Natural killer cell (primary cell): ENCODE results near the gene ZNF446. TPM values are rescaled to one million over a fixed set of nuclear protein-coding genes. Genes with fewer than 3 reads are reported as not detected.

Experiments
- ATAC-seq, 3 donors: fragments of 150-1000 bp in 2 of 3; fragments of 200-7000 bp in 1 of 3; cut with Tn5 transposase; 1 replicate in 1 of 3; 2 replicates in 2 of 3; pipeline ENCODE4 v1.10.0; 2021; ENCODE audit warnings: mild to moderate bottlenecking in 2 of 3, moderate library complexity in 2 of 3
- DNase-seq, 2 donors: peaks; one replicate each; pipeline versions ENCODE4 v3.0.0 to v3.0.0-alpha.2; 2013 to 2021; ENCODE audit warnings: mixed read lengths in 1 of 2
- H3K27ac ChIP-seq: one replicate; pipeline ENCODE4 v1.5.1; 2013; ENCODE audit warnings: mild to moderate bottlenecking, low read length
- H3K27me3 ChIP-seq: one replicate; pipeline ENCODE4 v1.6.1; 2013; ENCODE audit warnings: low read length; ENCODE audit not compliant: control insufficient read depth, insufficient read depth
- H3K36me3 ChIP-seq: one replicate; pipeline ENCODE4 v1.6.1; 2013; ENCODE audit warnings: low read length; ENCODE audit not compliant: control insufficient read depth, insufficient read depth
- H3K4me1 ChIP-seq: one replicate; pipeline ENCODE4 v1.6.1; 2013; ENCODE audit warnings: low read length; ENCODE audit not compliant: control insufficient read depth, insufficient read depth
- H3K4me3 ChIP-seq: one replicate; pipeline ENCODE4 v1.5.1; 2013; ENCODE audit warnings: low read length
- H3K9me3 ChIP-seq: one replicate; pipeline ENCODE4 v1.6.1; 2013; ENCODE audit warnings: low read length; ENCODE audit not compliant: control insufficient read depth, insufficient read depth
- H3K27ac Mint-ChIP-seq, 2 donors: one replicate each; pipeline ENCODE4 v1.8.0; 2022; ENCODE audit warnings: mild to moderate bottlenecking in 2 of 2, mixed read lengths in 2 of 2, moderate library complexity in 1 of 2
- H3K27me3 Mint-ChIP-seq, 2 donors: one replicate each; pipeline ENCODE4 v1.8.0; 2022; ENCODE audit warnings: low read depth in 2 of 2, mixed read lengths in 2 of 2
- H3K36me3 Mint-ChIP-seq: one replicate; pipeline ENCODE4 v1.8.0; 2022; ENCODE audit warnings: mixed read lengths
- H3K4me1 Mint-ChIP-seq, 2 donors: one replicate each; pipeline ENCODE4 v1.8.0; 2022; ENCODE audit warnings: mixed read lengths in 2 of 2
- H3K4me3 Mint-ChIP-seq: one replicate; pipeline ENCODE4 v1.8.0; 2022; ENCODE audit warnings: mild to moderate bottlenecking, moderate library complexity, mixed read lengths
- H3K9me3 Mint-ChIP-seq, 2 donors: one replicate each; pipeline ENCODE4 v1.8.0; 2022; ENCODE audit warnings: mixed read lengths in 2 of 2
- WGBS: methylation state at CpG from one replicate; pipeline ENCODE4 v1.1.7; 2013; ENCODE audit warnings: missing lambda C conversion rate; ENCODE audit not compliant: insufficient coverage; 5-methylcytosine and 5-hydroxymethylcytosine counted together
- intact Hi-C: fragments of 100-400 bp; cut with micrococcal nuclease; formaldehyde crosslinking; loops from one replicate; pipeline ENCODE4 v1.14.2; 2022
- total RNA-seq, 4 donors: library from RNA; stranded (reverse); fragments of 120-200 nt in 1 of 4; gene quantifications; one replicate each; pipeline versions ENCODE4 v1.2.3 to v1.2.4, GENCODE V29; 2013 to 2022
- TF ChIP-seq, protein P1 (sequence below): fragments of 200-600 bp; IDR thresholded peaks from one replicate; pipeline ENCODE4 v1.8.0; 2022; ENCODE audit warnings: antibody characterized with exemption

ZNF446 gene
- total RNA-seq, 3 donors from 2014 or later (not counting 1 experiment from before 2014, with no cell fraction given): 11.9 to 14.5 (median 13.5) TPM

DNA sequence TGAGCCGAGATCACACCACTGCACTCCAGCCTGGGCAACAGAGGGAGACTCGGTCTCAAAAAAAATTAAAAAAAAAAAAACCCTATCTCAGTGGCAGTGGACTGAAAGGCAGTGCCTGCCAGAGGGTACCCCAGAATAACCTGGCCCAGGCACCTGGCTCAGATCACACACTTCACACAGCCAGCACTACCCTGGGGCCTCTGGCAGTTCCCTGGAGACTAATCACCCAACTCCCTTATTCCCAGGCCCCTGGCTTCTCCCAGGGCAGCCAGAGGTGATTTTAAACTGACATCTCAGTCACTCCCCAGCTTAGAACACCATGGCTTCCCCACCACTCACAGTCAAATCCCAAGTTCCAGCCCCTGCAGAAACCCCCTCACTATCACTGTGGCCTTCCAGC, 39.1 kb downstream of the ZNF446 start:
- Histone ChIP-seq H3K4me1 (peaks cover 51% of the 10 kb centered on the region), H3K27ac (no peak overlapping the region), H3K4me3 (no peak overlapping the region), H3K27me3 (no peaks in the 10 kb centered on the region), H3K36me3 (peaks cover 16% of the 10 kb centered on the region), H3K9me3 (no peaks in the 10 kb centered on the region)
- TF ChIP-seq, protein P1, sequence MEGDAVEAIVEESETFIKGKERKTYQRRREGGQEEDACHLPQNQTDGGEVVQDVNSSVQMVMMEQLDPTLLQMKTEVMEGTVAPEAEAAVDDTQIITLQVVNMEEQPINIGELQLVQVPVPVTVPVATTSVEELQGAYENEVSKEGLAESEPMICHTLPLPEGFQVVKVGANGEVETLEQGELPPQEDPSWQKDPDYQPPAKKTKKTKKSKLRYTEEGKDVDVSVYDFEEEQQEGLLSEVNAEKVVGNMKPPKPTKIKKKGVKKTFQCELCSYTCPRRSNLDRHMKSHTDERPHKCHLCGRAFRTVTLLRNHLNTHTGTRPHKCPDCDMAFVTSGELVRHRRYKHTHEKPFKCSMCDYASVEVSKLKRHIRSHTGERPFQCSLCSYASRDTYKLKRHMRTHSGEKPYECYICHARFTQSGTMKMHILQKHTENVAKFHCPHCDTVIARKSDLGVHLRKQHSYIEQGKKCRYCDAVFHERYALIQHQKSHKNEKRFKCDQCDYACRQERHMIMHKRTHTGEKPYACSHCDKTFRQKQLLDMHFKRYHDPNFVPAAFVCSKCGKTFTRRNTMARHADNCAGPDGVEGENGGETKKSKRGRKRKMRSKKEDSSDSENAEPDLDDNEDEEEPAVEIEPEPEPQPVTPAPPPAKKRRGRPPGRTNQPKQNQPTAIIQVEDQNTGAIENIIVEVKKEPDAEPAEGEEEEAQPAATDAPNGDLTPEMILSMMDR: no peak
- peaks cover 22 to 54% of the 10 kb centered on the region in 2 donors for H3K4me1 Mint-ChIP-seq
- DNase-seq (no peak), ATAC-seq (no peak)
- no peaks in the 10 kb centered on the region for H3K27me3 Mint-ChIP-seq
- intact Hi-C loops: no loop called here
- no peaks in the 10 kb centered on the region for H3K36me3 Mint-ChIP-seq
- peak overlapping the region; percentile 65 for H3K4me3 Mint-ChIP-seq
- no peaks in the 10 kb centered on the region for H3K9me3 Mint-ChIP-seq
- 90% methylated on average over 2 of the region's 2 CpGs for WGBS
- peak overlapping the region in 1 of 2 donors; percentile 23 for H3K27ac Mint-ChIP-seq

DNA sequence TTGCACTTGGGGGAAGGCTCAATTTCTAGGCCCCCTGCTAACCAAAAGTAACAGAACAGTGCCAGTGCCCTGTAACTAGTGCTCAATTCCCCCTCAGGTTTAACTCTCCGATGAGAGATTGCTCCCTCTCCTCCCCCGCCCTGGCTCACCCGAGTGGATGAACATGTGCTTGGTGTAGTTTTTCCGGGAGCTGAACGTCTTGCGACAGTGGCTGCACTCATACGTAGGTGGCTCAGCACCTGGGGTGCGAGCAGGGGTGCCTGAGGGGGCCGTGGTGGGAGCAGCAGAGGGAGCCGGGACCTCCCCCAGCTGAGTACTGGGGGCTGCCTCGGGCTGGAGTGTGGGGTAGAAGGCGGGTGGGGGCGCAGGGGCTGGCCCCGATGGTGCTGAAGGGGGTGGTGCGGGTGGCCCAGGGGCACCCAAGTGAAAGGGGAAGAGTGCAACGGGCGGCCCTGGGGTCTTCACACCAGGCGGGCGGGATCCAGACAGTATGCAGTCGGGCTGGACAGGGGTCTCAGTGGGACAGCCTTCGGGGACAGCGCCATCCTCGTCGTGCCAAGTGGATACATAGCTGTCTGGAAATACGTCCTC, 40.2 kb downstream of the ZNF446 start:
- Mint-ChIP-seq H3K27me3 (no peaks in the 10 kb centered on the region), H3K36me3 (no peaks in the 10 kb centered on the region), H3K4me3 (no peak overlapping the region), H3K4me1 (peaks cover 25 to 59% of the 10 kb centered on the region in 2 donors), H3K27ac (peak overlapping the region in 1 of 2 donors; percentile 23), H3K9me3 (no peaks in the 10 kb centered on the region)
- WGBS: 95% methylated on average over 25 of the region's 25 CpGs
- Histone ChIP-seq H3K27ac (no peak overlapping the region), H3K27me3 (no peaks in the 10 kb centered on the region), H3K4me3 (no peak overlapping the region), H3K4me1 (peaks cover 52% of the 10 kb centered on the region), H3K9me3 (no peaks in the 10 kb centered on the region), H3K36me3 (peaks cover 16% of the 10 kb centered on the region)
- TF ChIP-seq, protein P1: no peak
- intact Hi-C loops: no loop called here
- DNase-seq (no peak), ATAC-seq (no peak)

DNA sequence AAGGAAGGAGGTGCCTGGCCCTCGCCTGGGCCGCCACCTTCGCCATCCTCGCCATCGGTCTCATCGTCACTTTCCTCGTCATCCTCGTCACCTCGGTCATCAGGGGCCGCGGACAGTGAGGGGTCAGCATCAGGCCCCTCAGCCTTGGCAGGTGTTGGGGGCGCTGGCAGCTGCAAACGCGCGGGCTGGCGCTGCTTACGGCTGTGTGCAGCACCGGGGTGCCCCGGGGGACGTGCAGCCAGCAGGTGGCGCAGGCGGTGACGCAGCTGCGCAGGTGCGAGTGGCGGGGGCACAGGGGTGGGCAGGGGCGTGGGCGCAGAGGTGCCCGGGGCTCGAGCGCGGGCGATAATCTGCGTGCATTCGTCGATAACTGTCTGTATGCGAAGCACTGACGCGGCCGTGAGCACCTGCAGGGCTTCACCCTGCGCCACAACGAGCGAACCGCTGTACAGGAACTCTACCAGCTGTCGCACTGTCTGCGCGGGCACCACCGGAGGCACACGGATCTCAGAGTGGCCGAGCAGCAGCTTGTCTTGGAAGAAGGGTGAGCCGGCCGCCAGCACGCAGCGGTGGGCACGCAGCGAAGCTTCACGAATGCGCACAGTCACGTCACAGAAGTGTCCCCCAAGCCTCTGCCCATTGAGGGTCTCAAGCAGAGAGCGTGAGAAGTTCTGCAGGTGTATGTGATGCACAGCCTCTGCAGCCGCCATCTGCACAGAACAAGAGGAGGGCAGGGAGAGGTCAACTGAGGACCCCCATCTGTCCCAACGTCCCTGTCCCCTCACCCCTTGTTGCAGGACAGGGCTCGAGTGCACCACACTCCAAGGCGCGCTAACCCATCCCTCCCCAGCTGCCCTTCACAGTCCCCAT, 41.0 kb downstream of the ZNF446 start:
- no peak overlapping the region for H3K4me3 Mint-ChIP-seq
- peaks cover 25 to 59% of the 10 kb centered on the region in 2 donors for H3K4me1 Mint-ChIP-seq
- no peak overlapping the region for H3K4me3 ChIP-seq
- H3K9me3 Mint-ChIP-seq: no peaks in the 10 kb centered on the region
- H3K27ac Mint-ChIP-seq: no peak overlapping the region
- peaks cover 16% of the 10 kb centered on the region for H3K36me3 ChIP-seq
- intact Hi-C loops: no loop called here
- no peak for DNase-seq
- ATAC-seq: no peak
- H3K27me3 Mint-ChIP-seq: no peaks in the 10 kb centered on the region
- H3K9me3 ChIP-seq: no peaks in the 10 kb centered on the region
- TF ChIP-seq, protein P1: no peak
- WGBS: 96% methylated on average over 65 of the region's 65 CpGs
- H3K27ac ChIP-seq: no peak overlapping the region
- H3K4me1 ChIP-seq: peaks cover 52% of the 10 kb centered on the region
- H3K27me3 ChIP-seq: no peaks in the 10 kb centered on the region
- H3K36me3 Mint-ChIP-seq: no peaks in the 10 kb centered on the region
